WTC11 (cell line): Measurements from ENCODE around the gene ABHD17B. TPM values are rescaled to one million over a fixed set of nuclear protein-coding genes. Genes with fewer than 3 reads are reported as not detected.

Experiments
- ATAC-seq: fragments of 200-7000 bp; cut with Tn5 transposase; 2 replicates; pipeline ENCODE4 v1.10.0; 2021; ENCODE audit warnings: mild to moderate bottlenecking, moderate library complexity
- CTCF ChIA-PET: fragments of 300-600 bp; sonication (Branson Sonifier 250); formaldehyde crosslinking; loops from one replicate; lab custom pipeline; 2021; ENCODE audit warnings: antibody characterized with exemption; lab: Charles Lee
- POLR2A ChIA-PET: fragments of 350-600 bp; sonication (Branson Sonifier 250); formaldehyde crosslinking; loops from one replicate; lab custom pipeline; 2021; ENCODE audit warnings: antibody characterized with exemption; lab: Charles Lee
- DNase-seq: peaks from one replicate; pipeline ENCODE4 v3.0.0; 2021; ENCODE audit warnings: low spot score
- H3K27ac Mint-ChIP-seq: 2 replicates; pipeline ENCODE4 v1.8.0; 2021; ENCODE audit warnings: mixed read lengths
- H3K27me3 Mint-ChIP-seq: 2 replicates; pipeline ENCODE4 v1.8.0; 2021; ENCODE audit warnings: low read depth, mild to moderate bottlenecking, moderate library complexity, mixed read lengths
- H3K36me3 Mint-ChIP-seq: 2 replicates; pipeline ENCODE4 v1.8.0; 2021; ENCODE audit warnings: mixed read lengths
- H3K4me1 Mint-ChIP-seq: 2 replicates; pipeline ENCODE4 v1.8.0; 2022; ENCODE audit warnings: mixed read lengths
- H3K4me3 Mint-ChIP-seq: 2 replicates; pipeline ENCODE4 v1.8.0; 2021; ENCODE audit warnings: mild to moderate bottlenecking, moderate library complexity, mixed read lengths
- H3K9me3 Mint-ChIP-seq: 2 replicates; pipeline ENCODE4 v1.8.0; 2021; ENCODE audit warnings: mixed read lengths
- ATF1 ChIP-seq: sonication (generic); formaldehyde crosslinking; IDR thresholded peaks from 2 replicates; pipeline ENCODE4 v1.8.1; 2023; ENCODE audit warnings: mild to moderate bottlenecking, moderate library complexity, missing genetic modification reagents
- CREM ChIP-seq: sonication (generic); formaldehyde crosslinking; IDR thresholded peaks from 2 replicates; pipeline ENCODE4 v1.8.1; 2022; ENCODE audit warnings: mild to moderate bottlenecking, missing genetic modification reagents, moderate library complexity
- E2F1 ChIP-seq: sonication (generic); formaldehyde crosslinking; IDR thresholded peaks from 2 replicates; pipeline ENCODE4 v1.8.0; 2022; ENCODE audit warnings: mild to moderate bottlenecking, missing genetic modification reagents
- ELF4 ChIP-seq: sonication (generic); formaldehyde crosslinking; IDR thresholded peaks from 2 replicates; pipeline ENCODE4 v1.8.1; 2022; ENCODE audit warnings: low read depth, mild to moderate bottlenecking, moderate library complexity, missing genetic modification reagents
- IRF1 ChIP-seq: sonication (generic); formaldehyde crosslinking; IDR thresholded peaks from 2 replicates; pipeline ENCODE4 v1.8.0; 2023; ENCODE audit warnings: missing genetic modification reagents
- MYBL2 ChIP-seq: sonication (generic); formaldehyde crosslinking; IDR thresholded peaks from 2 replicates; pipeline ENCODE4 v1.8.1; 2023; ENCODE audit warnings: mild to moderate bottlenecking, moderate library complexity, missing genetic modification reagents
- NFE2L1 ChIP-seq: sonication (generic); formaldehyde crosslinking; IDR thresholded peaks from 2 replicates; pipeline ENCODE4 v1.8.1; 2023; ENCODE audit warnings: missing genetic modification reagents
- NFYB ChIP-seq: sonication (generic); formaldehyde crosslinking; conservative IDR thresholded peaks from 2 replicates; pipeline ENCODE4 v1.8.0; 2022; ENCODE audit warnings: low read depth, missing genetic modification reagents
- NR1H2 ChIP-seq: sonication (generic); formaldehyde crosslinking; IDR thresholded peaks from 2 replicates; pipeline ENCODE4 v1.9.0; 2021; ENCODE audit warnings: mild to moderate bottlenecking, moderate library complexity, missing genetic modification reagents
- NR2C2 ChIP-seq: sonication (generic); formaldehyde crosslinking; IDR thresholded peaks from 2 replicates; pipeline ENCODE4 v1.8.0; 2022; ENCODE audit warnings: mild to moderate bottlenecking, missing genetic modification reagents
- OVOL2 ChIP-seq: fragments of 250-450 bp; sonication (Bioruptor Pico); IDR thresholded peaks from 2 replicates; pipeline ENCODE4 v1.9.0; 2021; ENCODE audit warnings: mild to moderate bottlenecking, borderline replicate concordance
- TCF7 ChIP-seq: sonication (generic); formaldehyde crosslinking; IDR thresholded peaks from 2 replicates; pipeline ENCODE4 v1.8.0; 2022; ENCODE audit warnings: mild to moderate bottlenecking, low read depth, missing genetic modification reagents, moderate library complexity
- USF2 ChIP-seq: sonication (generic); formaldehyde crosslinking; IDR thresholded peaks from 2 replicates; pipeline ENCODE4 v1.8.1; 2023; ENCODE audit warnings: mild to moderate bottlenecking, missing genetic modification reagents, moderate library complexity
- ZNF121 ChIP-seq: sonication (generic); formaldehyde crosslinking; IDR thresholded peaks from 2 replicates; pipeline ENCODE4 v1.8.0; 2023; ENCODE audit warnings: missing genetic modification reagents
- ZNF232 ChIP-seq: sonication (generic); formaldehyde crosslinking; IDR thresholded peaks from 2 replicates; pipeline ENCODE4 v1.8.0; 2022; ENCODE audit warnings: mild to moderate bottlenecking, missing genetic modification reagents
- ZNF263 ChIP-seq: sonication (generic); formaldehyde crosslinking; IDR thresholded peaks from 2 replicates; pipeline ENCODE4 v1.8.1; 2022; ENCODE audit warnings: low read depth, mild to moderate bottlenecking, moderate library complexity, missing genetic modification reagents
- ZNF281 ChIP-seq: sonication (generic); formaldehyde crosslinking; IDR thresholded peaks from 2 replicates; pipeline ENCODE4 v1.8.0; 2023; ENCODE audit warnings: mild to moderate bottlenecking, missing genetic modification reagents
- ZNF317 ChIP-seq: sonication (generic); formaldehyde crosslinking; IDR thresholded peaks from 2 replicates; pipeline ENCODE4 v1.8.1; 2023; ENCODE audit warnings: low read depth, mild to moderate bottlenecking, moderate library complexity, missing genetic modification reagents, borderline replicate concordance
- ZNF396 ChIP-seq: fragments of 250-450 bp; sonication (Bioruptor Pico); IDR thresholded peaks from 2 replicates; pipeline ENCODE4 v1.8.0; 2021; ENCODE audit warnings: mild to moderate bottlenecking, moderate library complexity, borderline replicate concordance
- ZNF423 ChIP-seq: fragments of 250-450 bp; sonication (Bioruptor Pico); IDR thresholded peaks from 2 replicates; pipeline ENCODE4 v2.1.2; 2022; ENCODE audit warnings: mild to moderate bottlenecking, moderate library complexity
- ZNF671 ChIP-seq: fragments of 250-450 bp; sonication (Bioruptor Pico); IDR thresholded peaks from 2 replicates; pipeline ENCODE4 v1.8.0; 2021; ENCODE audit warnings: mild to moderate bottlenecking
- total RNA-seq: library from RNA; stranded (reverse); gene quantifications from 3 replicates; pipeline ENCODE4 v1.2.3, GENCODE V29; 2021

The ABHD17B gene
- total RNA-seq, 1 experiment from 2014 or later = 56.6 TPM

- CTCF ChIA-PET = no interaction called here
- peak; percentile 90 for ATAC-seq
- TF ChIP-seq NFE2L1 (CRISPR knock-in tag) (no peak), ZNF121 (CRISPR knock-in tag) (peak; percentile 64; the same call in 1 of the 2 replicates), ATF1 (CRISPR knock-in tag) (no peak), NR2C2 (CRISPR knock-in tag) (no peak), ZNF396 (CRISPR knock-in tag) (no peak)
- no peak overlapping the region; the same call in 1 of the 2 replicates for H3K27ac Mint-ChIP-seq
- peaks cover 8% of the 10 kb centered on the region for H3K9me3 Mint-ChIP-seq
- POLR2A ChIA-PET = no interaction called here
- no peak overlapping the region for H3K4me3 Mint-ChIP-seq
- no peaks in the 10 kb centered on the region for H3K27me3 Mint-ChIP-seq
- DNase-seq = no peak
- H3K4me1 Mint-ChIP-seq = peaks cover 39% of the 10 kb centered on the region
- H3K36me3 Mint-ChIP-seq = 0 out of 2 replicates have a peak, but pooled peaks cover 4% of the 10 kb centered on the region
Measured at GRCh38 chr9:71822935-71823334, 88.1 kb downstream of the ABHD17B start.

GRCh38 chr9:71822456-71822855 is 88.5 kb downstream of the ABHD17B start:
- H3K9me3 Mint-ChIP-seq = peaks cover 8% of the 10 kb centered on the region
- peaks cover 40% of the 10 kb centered on the region for H3K4me1 Mint-ChIP-seq
- no peak for TF ChIP-seq ZNF317 (CRISPR knock-in tag)
- no peak for TF ChIP-seq MYBL2
- TF ChIP-seq USF2 = no peak
- TF ChIP-seq TCF7 = no peak
- no peak for TF ChIP-seq NFYB (CRISPR knock-in tag)
- no peak for TF ChIP-seq ZNF423 (CRISPR knock-in tag)
- no peak for TF ChIP-seq ZNF232 (CRISPR knock-in tag)
- no peak for TF ChIP-seq ELF4 (CRISPR knock-in tag)
- no peaks in the 10 kb centered on the region for H3K27me3 Mint-ChIP-seq
- 0 out of 2 replicates have a peak, but pooled peaks cover 4% of the 10 kb centered on the region for H3K36me3 Mint-ChIP-seq
- ATAC-seq (no peak), DNase-seq (no peak)
- no peak overlapping the region for H3K4me3 Mint-ChIP-seq
- ChIA-PET POLR2A (no interaction called here), CTCF (no interaction called here)
- H3K27ac Mint-ChIP-seq = no peak overlapping the region

GRCh38 chr9:71821405-71821804 is 89.6 kb downstream of the ABHD17B start:
- ATAC-seq = no peak
- TF ChIP-seq ZNF281 (no peak), E2F1 (CRISPR knock-in tag) (no peak), ZNF263 (no peak), ZNF671 (CRISPR knock-in tag) (no peak), ZNF232 (CRISPR knock-in tag) (no peak), CREM (no peak), OVOL2 (CRISPR knock-in tag) (no peak), IRF1 (CRISPR knock-in tag) (no peak), NR1H2 (no peak)
- Mint-ChIP-seq H3K9me3 (peaks cover 8% of the 10 kb centered on the region), H3K27ac (peak overlapping the region; percentile 15; the same call in 1 of the 2 replicates), H3K36me3 (0 out of 2 replicates have a peak, but pooled peaks cover 4% of the 10 kb centered on the region), H3K4me3 (no peak overlapping the region), H3K27me3 (no peaks in the 10 kb centered on the region), H3K4me1 (peaks cover 47% of the 10 kb centered on the region)
- CTCF ChIA-PET = interaction anchor here (1.5 to 3.2 kb wide), 2 partner anchors 15 to 203 kb away, joined by 5 to 13 read pairs; no protein-coding TSS in a partner anchor
- no peak for DNase-seq
- POLR2A ChIA-PET = interaction anchor here (0.7 kb wide), 1 partner anchor 90 kb away, joined by 3 read pairs; the partner anchor contains the start of genes ABHD17B and C9orf85
